Cortex of kidney (tissue), 1 donor: ENCODE measurements around the gene POLRMT.
"Not testable (repeated sequence)": the region's sequence is repeated elsewhere in the genome, so short reads cannot be mapped to it uniquely, and the experiment has no call there.

Experiments used
- DNase-seq: peaks from one replicate; lab custom pipeline; 2025; lab: John Stamatoyannopoulos, UW

POLRMT gene

DNA sequence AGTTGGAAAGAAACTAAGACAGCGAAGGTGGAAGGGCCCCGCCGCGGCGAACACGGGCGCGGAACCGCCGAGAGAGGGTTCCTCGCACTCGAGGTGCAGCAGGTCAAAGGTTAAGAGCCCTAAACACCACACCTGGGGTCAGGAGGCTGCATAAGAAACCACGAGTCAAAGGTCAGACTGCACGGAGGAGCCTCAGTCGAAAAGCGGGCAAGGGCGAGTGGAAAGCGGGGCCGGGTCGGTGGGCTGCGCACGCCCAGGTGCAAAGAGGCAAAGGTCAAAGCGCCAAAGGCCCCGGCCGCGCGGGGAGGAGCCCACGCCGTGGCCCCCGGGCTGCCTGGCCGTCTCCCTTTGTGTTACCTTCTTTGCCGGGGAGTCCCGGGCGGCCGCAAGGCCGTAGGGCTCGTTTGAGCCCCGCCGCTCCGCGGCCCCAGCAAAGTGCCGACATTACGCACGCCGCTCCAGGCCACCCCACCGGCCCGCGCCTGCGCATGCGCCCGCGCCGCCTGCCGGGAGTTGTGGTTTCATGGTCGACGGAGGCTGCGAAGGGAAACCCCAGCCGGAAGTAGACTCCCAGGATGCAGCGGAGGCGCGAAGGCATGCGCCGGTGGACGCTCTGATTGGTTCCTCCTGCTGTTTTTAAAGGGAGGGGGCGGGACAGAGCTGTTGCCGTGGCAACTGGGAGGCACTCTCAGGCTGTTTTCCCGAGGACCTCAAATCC, at the start of gene POLRMT:
TSS of gene POLRMT (minus strand) at position 470 of the 718 bp plus-strand sequence. CDS start at position 445, 25 bp downstream.
- DNase-seq = peak; percentile 58

DNA sequence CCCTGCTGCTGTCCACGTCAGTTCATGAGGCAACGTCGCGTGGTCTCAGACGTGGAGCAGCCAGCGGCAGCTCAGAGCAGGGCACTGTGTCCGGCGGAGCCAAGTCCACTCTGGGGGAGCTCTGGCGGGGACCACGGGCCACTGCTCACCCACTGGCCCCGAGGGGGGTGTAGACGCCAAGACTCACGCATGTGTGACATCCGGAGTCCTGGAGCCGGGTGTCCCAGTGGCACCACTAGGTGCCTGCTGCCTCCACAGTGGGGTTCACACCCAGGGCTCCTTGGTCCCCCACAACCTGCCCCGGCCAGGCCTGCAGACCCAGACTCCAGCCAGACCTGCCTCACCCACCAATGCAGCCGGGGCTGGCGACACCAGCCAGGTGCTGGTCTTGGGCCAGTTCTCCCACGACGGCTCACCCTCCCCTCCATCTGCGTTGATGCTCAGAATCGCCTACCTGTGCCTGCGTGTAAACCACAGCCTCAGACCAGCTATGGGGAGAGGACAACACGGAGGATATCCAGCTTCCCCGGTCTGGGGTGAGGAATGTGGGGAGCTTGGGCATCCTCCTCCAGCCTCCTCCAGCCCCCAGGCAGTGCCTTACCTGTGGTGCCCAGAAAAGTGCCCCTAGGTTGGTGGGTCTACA, 49.5 kb upstream of the POLRMT start:
- no peak for DNase-seq

DNA sequence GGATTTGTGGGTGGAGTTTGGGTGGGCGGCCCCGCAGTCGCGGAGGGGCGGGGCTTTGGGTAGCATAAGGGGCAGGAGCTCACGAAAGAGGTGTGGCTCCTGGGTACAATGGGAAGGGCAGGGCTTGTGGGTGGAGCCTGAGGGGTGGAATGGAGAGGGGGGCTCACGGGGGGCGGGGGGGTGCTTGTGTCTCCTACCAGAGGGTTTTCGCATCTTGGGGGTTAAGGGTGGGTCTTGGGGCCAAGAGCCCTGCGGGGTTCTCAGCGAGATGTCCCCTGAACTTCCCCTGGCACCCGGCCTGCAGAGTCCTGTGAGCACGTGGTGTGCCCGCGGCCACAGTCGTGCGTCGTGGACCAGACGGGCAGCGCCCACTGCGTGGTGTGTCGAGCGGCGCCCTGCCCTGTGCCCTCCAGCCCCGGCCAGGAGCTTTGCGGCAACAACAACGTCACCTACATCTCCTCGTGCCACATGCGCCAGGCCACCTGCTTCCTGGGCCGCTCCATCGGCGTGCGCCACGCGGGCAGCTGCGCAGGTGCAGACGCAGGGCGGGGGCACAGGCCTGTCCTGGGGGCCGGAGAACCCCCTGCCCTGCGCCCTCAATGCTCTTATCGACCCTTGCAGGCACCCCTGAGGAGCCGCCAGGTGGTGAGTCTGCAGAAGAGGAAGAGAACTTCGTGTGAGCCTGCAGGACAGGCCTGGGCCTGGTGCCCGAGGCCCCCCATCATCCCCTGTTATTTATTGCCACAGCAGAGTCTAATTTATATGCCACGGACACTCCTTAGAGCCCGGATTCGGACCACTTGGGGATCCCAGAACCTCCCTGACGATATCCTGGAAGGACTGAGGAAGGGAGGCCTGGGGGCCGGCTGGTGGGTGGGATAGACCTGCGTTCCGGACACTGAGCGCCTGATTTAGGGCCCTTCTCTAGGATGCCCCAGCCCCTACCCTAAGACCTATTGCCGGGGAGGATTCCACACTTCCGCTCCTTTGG, 48.0 kb upstream of the POLRMT start:
- no peak for DNase-seq

DNA sequence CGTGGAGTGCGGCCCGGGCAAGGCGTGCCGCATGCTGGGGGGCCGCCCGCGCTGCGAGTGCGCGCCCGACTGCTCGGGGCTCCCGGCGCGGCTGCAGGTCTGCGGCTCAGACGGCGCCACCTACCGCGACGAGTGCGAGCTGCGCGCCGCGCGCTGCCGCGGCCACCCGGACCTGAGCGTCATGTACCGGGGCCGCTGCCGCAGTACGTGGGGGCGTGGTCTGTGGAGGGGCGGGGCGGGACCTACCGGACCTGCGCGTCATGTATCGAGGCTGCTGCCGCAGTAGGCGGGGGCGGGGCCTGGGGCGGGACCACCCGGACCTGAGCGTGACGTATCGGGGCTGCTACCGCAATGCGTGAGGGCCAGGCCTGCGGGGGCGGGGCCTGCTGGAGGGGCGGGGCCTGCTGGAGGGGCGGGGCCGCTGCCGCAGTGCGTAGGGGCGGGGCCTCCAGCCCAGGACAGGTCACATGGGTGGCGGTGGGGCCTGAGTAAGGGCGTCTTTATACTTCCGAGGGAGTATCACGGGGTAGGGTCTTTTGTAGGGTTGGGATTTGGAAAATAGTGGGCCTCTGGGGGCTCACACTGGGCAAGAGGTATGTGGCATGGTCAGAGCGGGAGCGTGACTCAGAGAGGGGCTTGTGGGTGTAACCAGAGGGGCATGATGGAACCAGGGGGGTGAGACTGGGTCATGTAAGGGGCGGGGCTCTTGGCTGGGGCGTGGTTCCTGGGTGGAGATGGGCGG, 47.1 kb upstream of the POLRMT start:
- DNase-seq = peak; percentile 94

DNA sequence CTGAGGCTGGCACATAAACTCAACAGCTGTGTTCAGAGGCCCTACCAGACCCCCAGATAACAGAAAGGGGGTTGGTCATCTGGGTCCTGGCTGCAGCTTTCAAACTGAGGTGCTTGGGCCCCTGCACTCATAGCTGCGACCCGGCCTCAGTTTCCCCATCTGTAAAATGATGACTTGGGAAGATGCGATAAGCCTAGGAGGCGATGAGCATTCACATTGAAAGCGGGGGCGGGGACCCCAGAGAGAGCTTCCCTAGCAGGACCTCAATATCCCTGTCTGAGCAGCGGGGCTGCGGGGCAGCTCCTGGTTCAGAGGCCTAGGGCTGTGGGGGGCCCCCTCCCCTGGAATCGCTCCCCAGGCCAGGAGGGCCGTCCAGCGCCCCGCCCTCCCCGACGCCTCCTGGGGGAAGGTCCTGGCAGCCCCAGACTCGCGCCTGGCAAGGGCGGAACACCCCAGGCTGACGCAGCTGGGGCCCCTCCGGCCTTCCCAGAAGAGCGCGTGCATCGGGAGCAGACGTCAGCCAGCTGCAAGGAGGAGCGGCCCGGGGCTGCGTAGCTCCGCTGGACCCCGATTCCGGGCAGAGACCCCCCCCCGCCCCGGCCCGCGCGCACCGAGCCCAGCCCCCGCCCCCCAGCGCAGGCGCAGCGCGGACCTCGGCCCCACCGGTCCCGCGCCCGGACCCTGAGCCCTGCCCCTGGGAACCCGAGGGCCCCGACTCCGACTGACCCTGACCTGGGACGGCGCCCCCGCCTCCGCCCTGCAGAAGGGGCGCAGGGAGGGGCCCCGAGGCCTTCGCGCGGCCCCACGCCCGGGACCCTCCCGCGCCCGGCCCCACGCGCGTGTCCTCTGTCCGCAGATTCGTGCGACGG, 46.3 kb upstream of the POLRMT start:
- DNase-seq = no peak

DNA sequence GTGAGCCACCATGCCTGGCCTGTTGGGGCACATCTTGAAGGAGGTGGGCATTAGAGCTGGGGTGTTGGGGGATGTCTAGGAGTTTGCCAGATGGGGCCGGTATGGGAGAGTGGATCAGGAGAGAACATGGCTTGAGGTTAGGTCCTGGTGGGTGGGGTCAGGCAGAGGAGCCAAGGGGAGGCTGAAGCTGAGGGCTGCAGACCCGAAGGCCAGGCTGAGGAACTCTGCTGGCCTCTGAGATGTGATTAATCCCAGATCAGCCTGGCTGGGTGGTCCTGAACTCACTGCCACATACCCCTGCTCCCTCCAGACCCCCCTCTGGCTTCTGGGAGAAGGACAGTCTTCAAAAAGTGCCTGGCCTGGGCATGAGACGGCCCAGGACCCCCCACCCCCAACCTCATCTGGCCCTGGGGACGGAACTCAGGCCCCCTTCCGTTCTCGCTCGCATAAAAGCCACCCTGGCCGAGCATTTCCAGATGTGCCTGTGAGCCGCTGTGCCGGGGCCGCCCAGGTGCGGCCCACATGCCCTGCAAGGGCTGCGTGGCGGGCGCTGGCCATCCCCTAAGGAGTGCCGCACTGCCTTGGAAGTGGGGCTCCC, 45.6 kb upstream of the POLRMT start:
- no peak for DNase-seq

DNA sequence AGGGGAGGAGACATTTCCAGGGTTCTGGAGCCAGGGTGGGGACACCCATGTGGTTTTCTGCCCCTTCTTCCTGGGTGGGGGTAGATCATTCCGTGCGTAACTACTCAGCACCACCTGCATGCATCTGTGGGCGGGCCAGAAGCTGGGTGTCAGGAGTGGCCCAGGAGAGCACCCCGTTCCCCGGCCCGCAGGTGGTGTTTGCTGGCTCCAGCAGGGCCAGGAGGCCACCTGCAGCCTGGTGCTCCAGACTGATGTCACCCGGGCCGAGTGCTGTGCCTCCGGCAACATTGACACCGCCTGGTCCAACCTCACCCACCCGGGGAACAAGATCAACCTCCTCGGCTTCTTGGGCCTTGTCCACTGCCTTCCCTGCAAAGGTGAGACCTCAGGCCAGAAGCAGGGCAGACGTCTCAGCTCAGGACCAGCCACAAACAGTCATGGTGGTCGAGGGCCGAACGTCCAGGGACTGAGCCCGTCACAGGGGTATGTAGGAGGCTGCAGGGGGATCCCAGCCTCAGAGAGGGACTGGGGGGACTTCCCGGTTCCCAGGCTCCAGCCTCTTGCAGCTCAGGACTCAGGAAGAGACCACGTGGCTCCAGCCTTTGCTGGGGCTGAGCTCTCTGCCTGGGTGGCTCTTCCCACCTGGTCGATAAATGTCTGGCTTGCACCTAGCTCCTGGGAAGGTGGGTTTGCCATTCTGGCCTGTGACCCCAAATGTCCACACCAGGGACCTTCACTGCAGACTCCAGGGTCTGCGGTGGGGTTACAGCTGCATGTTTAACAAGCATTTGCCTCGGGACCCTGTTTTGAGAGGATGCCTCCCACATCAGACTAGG, 44.5 kb upstream of the POLRMT start:
- DNase-seq = no peak

DNA sequence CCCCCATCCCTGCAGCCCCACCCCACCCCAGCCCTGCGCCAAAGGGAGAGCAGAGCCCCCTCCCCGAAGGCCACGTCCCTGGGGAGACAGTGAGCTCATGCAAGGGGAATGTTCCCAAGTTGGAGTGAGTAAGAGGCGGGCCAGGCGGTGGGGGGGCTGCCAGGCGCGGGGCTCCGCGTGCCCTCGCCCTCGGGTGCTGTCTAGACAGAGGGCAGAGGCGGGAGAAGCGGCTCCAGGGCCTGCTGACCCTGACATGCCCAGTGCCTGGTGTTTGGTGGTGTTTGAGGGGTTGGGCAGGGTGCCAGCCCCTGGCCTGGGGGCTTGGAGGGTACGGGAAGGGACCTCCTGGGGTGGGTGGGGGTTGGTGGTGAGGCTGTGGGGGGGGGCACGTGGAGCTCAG, 43.9 kb upstream of the POLRMT start:
- DNase-seq = no peak

DNA sequence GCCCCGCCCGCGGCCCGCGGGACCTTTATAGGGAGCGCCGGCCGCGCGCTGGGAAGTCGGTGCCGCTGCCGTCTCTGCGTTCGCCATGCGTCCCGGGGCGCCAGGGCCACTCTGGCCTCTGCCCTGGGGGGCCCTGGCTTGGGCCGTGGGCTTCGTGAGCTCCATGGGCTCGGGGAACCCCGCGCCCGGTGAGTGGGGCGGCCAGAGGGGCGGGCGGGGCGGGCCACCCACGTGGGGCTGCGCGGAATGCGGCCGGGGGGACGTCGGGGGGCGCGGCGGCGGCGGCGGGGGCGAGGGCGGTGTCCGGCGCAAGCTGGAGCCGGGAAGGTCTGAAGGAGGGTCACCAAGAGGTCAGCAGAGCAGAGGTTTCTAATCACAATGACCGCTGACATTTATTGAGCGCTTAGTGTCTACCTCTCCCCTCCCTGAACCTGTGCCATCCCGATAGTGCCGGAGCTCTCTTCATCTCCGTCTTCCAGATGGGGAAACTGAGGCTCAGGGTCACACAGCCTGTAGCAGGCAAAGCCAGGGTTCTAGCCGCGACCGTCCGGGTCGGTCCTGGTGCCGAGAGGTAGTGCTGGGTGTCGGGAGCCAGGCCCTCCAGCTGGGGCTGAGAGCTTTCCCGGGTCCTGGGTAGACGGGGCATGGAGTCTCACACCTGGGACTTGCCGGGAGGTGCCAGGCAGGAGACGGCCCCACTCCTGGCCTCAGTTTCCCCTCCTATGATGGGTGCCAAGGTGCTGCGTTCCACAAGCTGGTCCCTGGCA, 43.2 kb upstream of the POLRMT start, which contains the start of gene FSTL3:
TSS of gene FSTL3 (plus strand) at position 54 of the 767 bp plus-strand sequence. CDS start at position 86, 32 bp downstream.
- DNase-seq = no peak

DNA sequence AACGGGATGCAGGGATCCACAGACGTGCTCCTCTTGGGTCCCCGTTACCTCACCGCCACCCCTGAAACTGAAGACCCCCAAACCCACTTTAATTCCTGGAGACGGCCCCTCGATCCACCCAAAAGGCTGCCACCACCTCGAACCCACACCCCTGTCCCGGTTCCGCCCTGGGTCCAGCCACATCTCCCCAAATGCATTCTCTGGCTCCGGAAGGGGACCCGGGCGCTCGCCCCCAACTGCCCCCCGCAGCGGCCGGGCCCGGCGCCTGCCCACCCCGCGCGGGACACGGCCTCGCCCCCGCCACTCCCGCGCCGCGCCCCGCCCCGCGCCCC, 42.6 kb upstream of the POLRMT start:
- no peak for DNase-seq

DNA sequence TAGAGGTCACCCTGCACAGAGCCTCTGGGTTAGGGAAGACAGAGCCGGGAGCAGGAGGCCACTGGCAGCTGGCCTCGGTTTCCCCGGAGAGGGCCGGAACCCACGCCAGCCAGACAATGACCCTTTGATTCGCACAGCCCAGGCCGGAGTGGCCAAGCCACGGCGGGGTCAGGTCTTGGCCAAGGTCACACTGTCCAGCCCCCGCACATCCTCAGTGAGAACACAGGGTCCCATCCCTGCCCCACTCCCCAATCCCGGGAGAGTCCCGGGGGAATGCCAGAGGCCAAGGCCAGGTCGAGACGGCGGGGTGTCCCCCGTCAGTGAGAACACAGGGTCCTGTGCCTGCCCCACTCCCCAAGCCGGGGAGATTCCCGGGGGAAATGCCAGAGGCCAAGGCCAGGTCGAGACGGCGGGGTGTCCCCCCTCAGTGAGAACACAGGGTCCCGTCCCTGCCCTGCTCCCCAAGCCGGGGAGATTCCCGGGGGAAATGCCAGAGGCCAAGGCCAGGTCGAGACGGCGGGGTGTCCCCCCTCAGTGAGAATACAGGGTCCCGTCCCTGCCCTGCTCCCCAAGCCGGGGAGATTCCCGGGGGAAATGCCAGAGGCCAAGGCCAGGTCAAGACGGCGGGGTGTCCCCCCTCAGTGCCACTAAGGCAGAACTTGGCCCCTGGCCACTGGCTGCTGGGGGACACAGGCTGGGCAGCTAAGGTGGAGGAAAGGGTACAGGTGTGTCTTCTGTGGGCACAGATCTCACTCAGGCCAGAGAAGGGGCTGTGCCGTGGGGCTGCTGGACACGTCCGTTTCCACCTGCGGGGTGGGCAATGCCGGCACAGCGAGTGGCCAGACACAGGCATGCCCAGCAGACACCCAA, 41.2 kb upstream of the POLRMT start:
- DNase-seq = no peak

DNA sequence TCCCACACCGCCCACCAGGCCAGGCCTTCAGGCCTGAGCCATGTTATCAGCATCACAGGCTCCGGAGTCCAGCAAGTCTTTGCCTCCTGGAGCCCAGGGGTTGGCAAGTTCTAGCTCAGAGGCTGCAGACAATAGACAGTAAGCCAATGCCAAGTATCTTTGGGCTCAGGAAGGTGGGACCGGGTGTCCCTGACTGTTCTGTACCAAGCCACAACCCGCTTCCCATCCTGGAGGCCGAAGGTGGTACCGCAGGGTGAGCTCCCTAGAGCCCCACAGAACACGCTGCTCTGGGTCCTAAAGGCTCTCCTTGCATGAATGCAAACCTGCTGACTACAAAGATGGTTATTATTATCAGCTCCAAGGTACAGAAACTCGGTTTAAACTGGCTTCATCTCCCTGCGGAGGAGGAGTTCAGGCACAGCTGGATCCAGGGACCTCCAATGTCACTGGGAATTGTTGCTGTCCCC, 37.3 kb upstream of the POLRMT start:
- no peak for DNase-seq

DNA sequence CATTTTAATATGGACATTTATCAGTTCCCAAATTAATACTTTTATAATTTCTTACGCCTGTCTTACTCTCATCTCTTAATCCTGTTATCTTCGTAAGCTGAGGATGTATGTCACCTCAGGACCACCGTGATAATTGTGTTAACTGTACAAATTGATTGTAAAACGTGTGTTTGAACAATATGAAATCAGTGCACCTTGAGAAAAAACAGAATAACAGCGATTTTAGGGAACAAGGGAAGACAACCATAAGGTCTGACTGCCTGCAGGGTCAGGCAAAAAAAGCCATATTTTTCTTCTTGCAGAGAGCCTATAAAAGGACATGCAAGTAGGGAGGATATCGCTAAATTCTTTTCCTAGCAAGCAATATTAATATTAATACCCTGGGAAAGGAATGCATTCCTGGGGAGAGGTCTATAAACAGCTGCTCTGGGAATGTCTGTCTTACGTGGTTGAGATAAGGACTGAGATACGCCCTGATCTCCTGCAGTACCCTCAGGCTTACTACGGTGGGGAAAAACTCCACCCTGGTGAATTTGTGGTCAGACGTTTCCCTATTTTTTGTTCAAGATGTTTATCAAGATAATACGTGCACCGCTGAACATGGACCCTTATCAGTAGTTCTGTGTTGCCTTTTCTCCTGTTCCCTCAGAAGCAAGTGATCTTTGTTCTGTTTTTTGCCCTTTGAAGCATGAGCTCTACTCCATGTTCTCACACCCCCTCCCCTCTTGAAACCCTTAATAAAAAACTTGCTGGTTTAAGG, 35.5 kb upstream of the POLRMT start:
- not testable (repeated sequence) for DNase-seq

DNA sequence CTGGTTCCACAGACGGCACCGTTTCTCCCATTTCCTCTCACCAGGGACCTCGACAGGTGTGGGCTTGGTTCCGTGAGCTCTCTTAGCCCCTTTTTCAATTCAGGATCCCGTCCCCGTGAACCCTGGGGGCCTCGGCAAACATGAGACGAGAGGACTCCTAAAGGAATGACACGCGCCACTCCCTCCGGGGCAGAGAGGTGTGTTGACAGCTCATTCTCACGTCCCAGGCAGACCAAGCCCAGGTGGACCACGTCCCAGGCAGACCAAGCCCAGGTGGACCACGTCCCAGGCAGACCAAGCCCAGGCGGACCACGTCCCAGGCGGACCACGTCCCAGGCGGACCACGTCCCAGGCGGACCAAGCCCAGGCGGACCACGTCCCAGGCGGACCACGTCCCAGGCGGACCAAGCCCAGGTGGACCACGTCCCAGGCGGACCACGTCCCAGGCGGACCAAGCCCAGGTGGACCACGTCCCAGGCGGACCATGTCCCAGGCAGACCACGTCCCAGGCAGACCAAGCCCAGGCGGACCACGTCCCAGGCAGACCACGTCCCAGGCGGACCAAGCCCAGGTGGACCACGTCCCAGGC, 33.7 kb upstream of the POLRMT start:
- DNase-seq = not testable (repeated sequence)

DNA sequence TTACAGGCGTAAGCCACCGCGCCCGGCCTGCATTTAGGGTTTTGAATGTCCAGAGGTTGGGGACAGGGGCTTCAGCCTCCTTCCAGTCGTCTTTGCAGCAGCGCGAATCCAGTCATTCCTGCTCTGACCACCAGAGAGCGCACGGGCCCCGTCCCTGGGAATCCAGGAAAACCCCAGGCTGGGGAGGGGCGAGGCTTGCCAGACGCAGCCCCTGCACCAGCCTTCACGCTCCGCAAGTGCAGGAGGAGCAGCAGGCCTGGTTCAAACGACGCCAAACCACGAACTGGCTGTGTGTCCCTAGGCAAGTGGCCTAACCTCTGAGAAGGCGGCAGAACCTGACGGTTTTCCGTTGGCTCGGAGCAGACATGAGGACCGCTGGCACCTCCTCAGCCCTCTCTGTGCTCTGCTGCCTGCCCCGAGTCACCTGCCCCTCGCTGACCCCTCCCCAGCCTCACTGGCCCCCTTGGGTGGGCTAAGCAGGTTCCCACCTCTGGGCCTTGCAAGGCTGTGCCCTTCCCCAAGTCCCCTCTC, 31.6 kb upstream of the POLRMT start:
- no peak for DNase-seq

DNA sequence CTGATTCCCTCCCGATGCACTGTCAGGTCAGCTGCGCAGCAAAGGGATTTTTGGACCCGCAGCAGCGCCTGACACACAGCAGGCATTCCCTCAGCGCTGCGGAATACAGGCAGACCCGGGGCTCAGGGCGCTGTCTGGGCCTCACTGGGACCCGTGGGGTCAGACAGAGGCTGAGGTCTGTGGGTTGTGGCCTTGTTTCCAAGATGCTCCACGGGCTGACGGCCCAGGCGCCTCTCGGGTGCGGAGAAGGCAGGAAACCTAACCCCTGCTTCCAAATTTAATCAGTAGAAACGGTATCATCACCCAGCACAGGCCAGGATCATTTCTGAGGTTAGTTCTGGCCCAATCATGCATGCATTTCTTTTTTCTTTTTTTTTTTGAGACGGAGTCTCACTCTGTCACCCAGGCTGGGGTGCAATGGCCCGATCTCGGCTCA, 30.4 kb upstream of the POLRMT start:
- no peak for DNase-seq
